Lower lobe of right lung (tissue), 2 donors: ENCODE results near the gene RANBP10. TPM values are rescaled to one million over a fixed set of nuclear protein-coding genes. Genes with fewer than 3 reads are reported as not detected.

ENCODE experiments used
- ATAC-seq, 2 donors: fragments of 200-7000 bp; cut with Tn5 transposase; one replicate each; pipeline ENCODE4 v1.9.1; 2020 to 2022; ENCODE audit warnings: mild to moderate bottlenecking in 2 of 2, moderate library complexity in 2 of 2
- DNase-seq: peaks from one replicate; pipeline ENCODE4 v3.0.0-alpha.2; 2020
- H3K27ac ChIP-seq: fragments of 200-600 bp; one replicate; pipeline ENCODE4 v1.8.0; 2022
- H3K27me3 ChIP-seq: fragments of 200-600 bp; one replicate; pipeline ENCODE4 v1.8.0; 2022; ENCODE audit warnings: low read depth
- H3K36me3 ChIP-seq: fragments of 200-600 bp; one replicate; pipeline ENCODE4 v1.8.0; 2022; ENCODE audit warnings: mild to moderate bottlenecking
- H3K4me1 ChIP-seq: fragments of 200-600 bp; one replicate; pipeline ENCODE4 v1.8.0; 2022
- H3K4me3 ChIP-seq: fragments of 200-600 bp; one replicate; pipeline ENCODE4 v1.8.0; 2022; ENCODE audit warnings: mild to moderate bottlenecking
- H3K9me3 ChIP-seq: fragments of 200-600 bp; one replicate; pipeline ENCODE4 v1.8.0; 2022
- CTCF ChIP-seq: fragments of 200-600 bp; IDR thresholded peaks from one replicate; pipeline ENCODE4 v1.8.0; 2022; ENCODE audit warnings: antibody characterized with exemption, mild to moderate bottlenecking
- intact Hi-C: fragments of 100-400 bp; cut with DNase I; formaldehyde crosslinking; loops from one replicate; pipeline ENCODE4 v1.11.0; 2022
- total RNA-seq: library from RNA; stranded (reverse); fragmentation: NEBNext Ultra II Directional; extraction: Animal tissue kit (Norgen Biotek cat#: 25700); gene quantifications from one replicate; pipeline ENCODE4 v1.2.1, GENCODE V29; 2021
- donor health status: DM: no; HTN: yes; CAD: no; lungs with severe emphysema.

The RANBP10 gene
- total RNA-seq, 1 donor from 2014 or later: 21.7 TPM

GRCh38 chr16:67679935-67680897 is 126.1 kb downstream of the RANBP10 start:
- H3K4me3 ChIP-seq: no peak overlapping the region
- H3K27ac ChIP-seq: no peak overlapping the region
- intact Hi-C loops: no loop called here
- H3K9me3 ChIP-seq: no peaks in the 10 kb centered on the region
- peaks cover 40% of the 10 kb centered on the region for H3K36me3 ChIP-seq
- DNase-seq (no peak), ATAC-seq (no peak)
- no peak for TF ChIP-seq CTCF
- peaks cover 36% of the 10 kb centered on the region for H3K4me1 ChIP-seq
- no peaks in the 10 kb centered on the region for H3K27me3 ChIP-seq

GRCh38 chr16:67678354-67679023 is 127.9 kb downstream of the RANBP10 start:
- intact Hi-C loops: no loop called here
- ATAC-seq (no peak), DNase-seq (no peak)
- Histone ChIP-seq H3K27me3 (no peaks in the 10 kb centered on the region), H3K9me3 (no peaks in the 10 kb centered on the region), H3K27ac (peak overlapping the region; percentile 5), H3K36me3 (peaks cover 23% of the 10 kb centered on the region), H3K4me3 (no peak overlapping the region), H3K4me1 (peaks cover 39% of the 10 kb centered on the region)
- TF ChIP-seq CTCF: no peak

GRCh38 chr16:67677712-67678111 is 128.6 kb downstream of the RANBP10 start:
- intact Hi-C loops: no loop called here
- Histone ChIP-seq H3K4me1 (peaks cover 47% of the 10 kb centered on the region), H3K36me3 (peaks cover 15% of the 10 kb centered on the region), H3K4me3 (no peak overlapping the region), H3K27me3 (no peaks in the 10 kb centered on the region), H3K9me3 (no peaks in the 10 kb centered on the region), H3K27ac (no peak overlapping the region)
- ATAC-seq (no peak), DNase-seq (no peak)
- no peak for TF ChIP-seq CTCF

- peaks cover 53% of the 10 kb centered on the region for H3K4me1 ChIP-seq
- H3K4me3 ChIP-seq: no peak overlapping the region
- TF ChIP-seq CTCF: no peak
- no peaks in the 10 kb centered on the region for H3K9me3 ChIP-seq
- H3K27ac ChIP-seq: no peak overlapping the region
- intact Hi-C loops: no loop called here
- DNase-seq (no peak), ATAC-seq (no peak)
- no peaks in the 10 kb centered on the region for H3K27me3 ChIP-seq
- H3K36me3 ChIP-seq: peaks cover 8% of the 10 kb centered on the region
These were observed 129.4 kb downstream of the RANBP10 start for GRCh38 chr16:67676939-67677338.

GRCh38 chr16:67676516-67676915 is 129.8 kb downstream of the RANBP10 start:
- Histone ChIP-seq H3K36me3 (peaks cover 7% of the 10 kb centered on the region), H3K4me1 (peaks cover 53% of the 10 kb centered on the region), H3K9me3 (no peaks in the 10 kb centered on the region), H3K27ac (peak overlapping the region; percentile 8), H3K4me3 (no peak overlapping the region), H3K27me3 (no peaks in the 10 kb centered on the region)
- intact Hi-C loops: no loop called here
- ATAC-seq (no peak), DNase-seq (no peak)
- no peak for TF ChIP-seq CTCF
